Activated T-helper 2 cell treated with anti-CD3 and anti-CD28 coated beads, Interferon-gamma antibody, Interleukin-2, Interleukin-4, amounts not matched to agents 10 μg/mL and 5 μg/mL and 100 μg/mL, durations not matched to agents 14 hours and 24 hours and 36 hours (primary cell): ENCODE data around the gene KCNK3. TPM values are rescaled to one million over a fixed set of nuclear protein-coding genes. Genes with fewer than 3 reads are reported as not detected.

Experiments
- DNase-seq: peaks from one replicate; pipeline ENCODE4 v3.0.0; 2021; ENCODE audit warnings: low spot score
- H3K27ac Mint-ChIP-seq: one replicate; pipeline ENCODE4 v1.8.0; 2021; ENCODE audit warnings: mixed read lengths
- H3K27me3 Mint-ChIP-seq: one replicate; pipeline ENCODE4 v1.8.0; 2021; ENCODE audit warnings: low read depth, mixed read lengths
- H3K36me3 Mint-ChIP-seq: one replicate; pipeline ENCODE4 v1.8.0; 2021; ENCODE audit warnings: low read depth, mixed read lengths
- H3K4me1 Mint-ChIP-seq: one replicate; pipeline ENCODE4 v1.8.0; 2021; ENCODE audit warnings: low read depth, mixed read lengths
- H3K4me3 Mint-ChIP-seq: one replicate; pipeline ENCODE4 v1.8.0; 2021; ENCODE audit warnings: low read depth, mild to moderate bottlenecking, moderate library complexity, mixed read lengths
- H3K9me3 Mint-ChIP-seq: one replicate; pipeline ENCODE4 v1.8.0; 2021; ENCODE audit warnings: mixed read lengths
- intact Hi-C: fragments of 100-400 bp; cut with micrococcal nuclease; formaldehyde crosslinking; loops from one replicate; pipeline ENCODE4 v1.15.1; 2023
- total RNA-seq: library from RNA; stranded (reverse); gene quantifications from 2 replicates; pipeline ENCODE4 v1.2.3, GENCODE V29; 2022

Gene KCNK3
- total RNA-seq, 1 donor from 2014 or later, result not detected

- Mint-ChIP-seq H3K4me1 (peaks cover 39% of the 10 kb centered on the region), H3K27me3 (peaks cover 2% of the 10 kb centered on the region), H3K4me3 (no peak overlapping the region), H3K36me3 (peaks cover 7% of the 10 kb centered on the region), H3K9me3 (no peaks in the 10 kb centered on the region), H3K27ac (no peak overlapping the region)
- no peak for DNase-seq
- intact Hi-C loops, result no loop called here
Measured at GRCh38 chr2:26767894-26768487, 75.5 kb downstream of the KCNK3 start.

- Mint-ChIP-seq H3K27ac (no peak overlapping the region), H3K9me3 (no peaks in the 10 kb centered on the region), H3K36me3 (peaks cover 7% of the 10 kb centered on the region), H3K27me3 (no peaks in the 10 kb centered on the region), H3K4me3 (no peak overlapping the region), H3K4me1 (peaks cover 37% of the 10 kb centered on the region)
- no peak for DNase-seq
- intact Hi-C loops, result no loop called here
Measured at GRCh38 chr2:26768759-26769088, 76.2 kb downstream of the KCNK3 start.

GRCh38 chr2:26769089-26769761, 76.7 kb downstream of the KCNK3 start:
- Mint-ChIP-seq H3K36me3 (peaks cover 7% of the 10 kb centered on the region), H3K4me1 (peaks cover 37% of the 10 kb centered on the region), H3K27me3 (no peaks in the 10 kb centered on the region), H3K27ac (peak overlapping the region; percentile 54), H3K4me3 (no peak overlapping the region), H3K9me3 (no peaks in the 10 kb centered on the region)
- no peak for DNase-seq
- intact Hi-C loops, result no loop called here

GRCh38 chr2:26770986-26771586, 78.6 kb downstream of the KCNK3 start:
- Mint-ChIP-seq H3K4me3 (no peak overlapping the region), H3K36me3 (peaks cover 9% of the 10 kb centered on the region), H3K4me1 (peaks cover 25% of the 10 kb centered on the region), H3K9me3 (no peaks in the 10 kb centered on the region), H3K27ac (peak overlapping the region; percentile 57), H3K27me3 (no peaks in the 10 kb centered on the region)
- no peak for DNase-seq
- intact Hi-C loops, result no loop called here

- H3K4me1 Mint-ChIP-seq, result peaks cover 23% of the 10 kb centered on the region
- H3K9me3 Mint-ChIP-seq, result no peaks in the 10 kb centered on the region
- peak; percentile 31 for DNase-seq
- H3K27ac Mint-ChIP-seq, result peak overlapping the region; percentile 90
- intact Hi-C loops, result no loop called here
- H3K4me3 Mint-ChIP-seq, result no peak overlapping the region
- H3K27me3 Mint-ChIP-seq, result no peaks in the 10 kb centered on the region
- peaks cover 15% of the 10 kb centered on the region for H3K36me3 Mint-ChIP-seq
Measured at GRCh38 chr2:26772064-26773001, 79.8 kb downstream of the KCNK3 start.

GRCh38 chr2:26776195-26776800, 83.8 kb downstream of the KCNK3 start:
- H3K36me3 Mint-ChIP-seq, result peaks cover 39% of the 10 kb centered on the region
- H3K9me3 Mint-ChIP-seq, result no peaks in the 10 kb centered on the region
- intact Hi-C loops, result no loop called here
- H3K4me1 Mint-ChIP-seq, result peaks cover 17% of the 10 kb centered on the region
- no peak overlapping the region for H3K27ac Mint-ChIP-seq
- H3K27me3 Mint-ChIP-seq, result no peaks in the 10 kb centered on the region
- DNase-seq, result no peak
- no peak overlapping the region for H3K4me3 Mint-ChIP-seq

- no peak for DNase-seq
- intact Hi-C loops, result no loop called here
- Mint-ChIP-seq H3K36me3 (peaks cover 40% of the 10 kb centered on the region), H3K27me3 (no peaks in the 10 kb centered on the region), H3K4me1 (peaks cover 4% of the 10 kb centered on the region), H3K27ac (no peak overlapping the region), H3K9me3 (no peaks in the 10 kb centered on the region), H3K4me3 (no peak overlapping the region)
Measured at GRCh38 chr2:26778098-26778497, 85.6 kb downstream of the KCNK3 start.

- intact Hi-C loops, result no loop called here
- Mint-ChIP-seq H3K36me3 (peaks cover 40% of the 10 kb centered on the region), H3K27ac (peak overlapping the region; percentile 38), H3K4me1 (peaks cover 4% of the 10 kb centered on the region), H3K9me3 (no peaks in the 10 kb centered on the region), H3K4me3 (no peak overlapping the region), H3K27me3 (no peaks in the 10 kb centered on the region)
- no peak for DNase-seq
Measured at GRCh38 chr2:26778507-26778906, 86.0 kb downstream of the KCNK3 start.

- DNase-seq, result no peak
- Mint-ChIP-seq H3K4me3 (no peak overlapping the region), H3K27ac (no peak overlapping the region), H3K9me3 (no peaks in the 10 kb centered on the region), H3K36me3 (peaks cover 40% of the 10 kb centered on the region), H3K4me1 (peaks cover 4% of the 10 kb centered on the region), H3K27me3 (no peaks in the 10 kb centered on the region)
- intact Hi-C loops, result no loop called here
Measured at GRCh38 chr2:26780203-26780760, 87.8 kb downstream of the KCNK3 start.

Other genes with a start within 250 kb of the KCNK3 start
- 9.8 and 12.3 TPM in 2 replicates for gene OTOF, start 214.6 kb upstream of the KCNK3 start, total RNA-seq
- gene CIB4, start 51.4 kb upstream of the KCNK3 start, total RNA-seq, result not detected in 2 replicates
- 11.1 and 11.8 TPM in 2 replicates for gene SLC35F6, start 71.6 kb downstream of the KCNK3 start, total RNA-seq
- gene CENPA, start 93.3 kb downstream of the KCNK3 start, total RNA-seq, result 24.3 and 27.3 TPM in 2 replicates
- 0.05 TPM in 1 of 2 replicates, not detected in the other for gene DPYSL5, start 155.4 kb downstream of the KCNK3 start, total RNA-seq